Measurements from ENCODE around the gene VANGL2.

The VANGL2 gene

DNA sequence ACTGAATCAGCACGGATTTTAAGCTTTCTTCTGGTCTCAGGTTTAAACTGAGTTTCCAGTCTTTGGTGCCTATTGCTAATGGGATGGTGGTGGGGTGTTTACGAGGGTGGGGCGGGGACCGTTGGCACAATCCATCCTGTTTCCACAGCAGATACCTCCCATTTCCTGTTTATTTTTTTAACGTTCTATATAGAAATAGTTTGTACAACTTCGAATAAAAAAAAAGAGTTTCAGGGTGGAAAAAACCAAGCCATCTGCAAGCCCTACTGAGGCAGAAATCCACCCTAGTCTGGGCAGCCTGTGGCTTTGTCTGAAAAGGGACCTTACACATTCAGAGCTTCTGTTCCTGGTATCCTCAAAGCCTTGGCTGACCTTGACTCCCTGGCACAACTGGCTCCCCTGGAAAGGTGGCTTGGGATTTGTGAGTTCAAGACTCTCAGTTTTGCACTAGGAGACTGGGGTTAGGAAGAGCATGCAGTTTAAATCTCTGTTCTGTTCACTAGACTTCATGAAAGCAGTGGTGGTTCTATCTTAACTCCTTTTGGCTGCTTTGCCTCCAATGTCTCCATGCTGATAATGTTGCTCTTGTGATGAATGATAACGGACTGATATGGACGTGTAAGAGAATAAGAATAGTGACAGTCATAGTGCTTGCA lies 46.7 kb downstream of the VANGL2 start:
- Histone ChIP-seq H3K4me3 (ENCODE audit: low read length in 2 of 2) (no peak overlapping the region), H4K8ac (ENCODE audit: low read depth, low read length) (no peak overlapping the region), H3K14ac (ENCODE audit: low read length) (no peak overlapping the region), H3K36me3 (replicated peaks in 1 of 2; ENCODE audit: control insufficient read depth in 2 of 2, insufficient read depth in 2 of 2, low read length in 2 of 2) (no peaks in the 10 kb centered on the region), H2AFZ (ENCODE audit: low read length) (no peak overlapping the region), H2BK15ac (ENCODE audit: low read length) (no peak overlapping the region), H3K9me3 (replicated peaks in 1 of 2; ENCODE audit: control insufficient read depth in 2 of 2, insufficient read depth in 1 of 2, low read depth in 1 of 2, low read length in 2 of 2) (no peaks in the 10 kb centered on the region), H3K4ac (ENCODE audit: low read length) (no peak overlapping the region), H3K23ac (ENCODE audit: low read depth, low read length, poor library complexity) (no peak overlapping the region), H3K27me3 (ENCODE audit: control insufficient read depth in 3 of 3, insufficient read depth in 3 of 3, low read depth in 1 of 3, low read length in 3 of 3) (no peaks in the 10 kb centered on the region), H3K79me1 (ENCODE audit: low read depth, low read length) (no peaks in the 10 kb centered on the region), H2BK12ac (ENCODE audit: low read length) (no peak overlapping the region), H2AK5ac (ENCODE audit: low read depth, low read length) (no peak overlapping the region), H3K18ac (ENCODE audit: low read length) (no peak overlapping the region), H3K27ac (replicated peaks; ENCODE audit: low read length) (no peak overlapping the region), H3K4me2 (ENCODE audit: insufficient read depth, low read length, poor library complexity, severe bottlenecking) (no peak overlapping the region), H2BK120ac (ENCODE audit: low read depth, low read length) (no peak overlapping the region), H2BK5ac (ENCODE audit: low read length) (no peak overlapping the region), H3K4me1 (ENCODE audit: control insufficient read depth in 2 of 2, insufficient read depth in 1 of 2, low read depth in 1 of 2, low read length in 2 of 2) (no peaks in the 10 kb centered on the region), H3K9ac (ENCODE audit: low read depth, low read length, poor library complexity) (no peak overlapping the region), H4K91ac (ENCODE audit: low read depth, low read length, poor library complexity) (no peak overlapping the region)
- WGBS, 2 donors (ENCODE audit: extremely low coverage in 2 of 2, insufficient read length in 2 of 2, insufficient replicate concordance in 1 of 2) = no CpG with 5 or more reads among the region's 8 CpGs
- no peak for DNase-seq (ENCODE audit: low spot score)

DNA sequence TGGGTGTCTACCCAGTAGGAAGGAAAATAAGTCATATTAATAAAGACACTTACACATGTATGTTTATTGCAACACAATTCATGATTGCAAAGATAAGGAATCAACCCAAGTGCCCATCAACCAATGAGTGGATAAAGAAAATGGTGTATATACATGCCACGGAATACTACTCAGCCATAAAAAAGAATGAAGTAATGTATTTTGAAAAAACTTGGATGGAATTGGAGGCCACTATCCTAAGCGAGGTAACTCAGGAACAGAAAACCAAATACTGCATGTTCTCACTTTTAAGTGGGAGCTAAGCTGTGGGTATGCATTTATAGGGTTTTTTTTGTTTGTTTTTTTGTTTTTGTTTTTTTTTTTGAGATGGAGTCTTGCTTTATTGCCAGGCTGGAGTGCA lies 49.1 kb downstream of the VANGL2 start:
- no peak overlapping the region for H2BK12ac ChIP-seq (ENCODE audit: low read length)
- DNase-seq (ENCODE audit: low spot score) = no peak
- H4K91ac ChIP-seq (ENCODE audit: low read depth, low read length, poor library complexity) = no peak overlapping the region
- H3K27me3 ChIP-seq (ENCODE audit: control insufficient read depth in 3 of 3, insufficient read depth in 3 of 3, low read depth in 1 of 3, low read length in 3 of 3) = no peaks in the 10 kb centered on the region
- no peak overlapping the region for H2BK15ac ChIP-seq (ENCODE audit: low read length)
- H4K8ac ChIP-seq (ENCODE audit: low read depth, low read length) = no peak overlapping the region
- no peak overlapping the region for H3K14ac ChIP-seq (ENCODE audit: low read length)
- H3K4me3 ChIP-seq (ENCODE audit: low read length in 2 of 2) = no peak overlapping the region
- no peak overlapping the region for H2BK5ac ChIP-seq (ENCODE audit: low read length)
- H3K4me1 ChIP-seq (ENCODE audit: control insufficient read depth in 2 of 2, insufficient read depth in 1 of 2, low read depth in 1 of 2, low read length in 2 of 2) = no peaks in the 10 kb centered on the region
- no CpG with 5 or more reads among the region's 2 CpGs for WGBS, 2 donors (ENCODE audit: extremely low coverage in 2 of 2, insufficient read length in 2 of 2, insufficient replicate concordance in 1 of 2)
- no peak overlapping the region for H3K9ac ChIP-seq (ENCODE audit: low read depth, low read length, poor library complexity)
- no peaks in the 10 kb centered on the region for H3K79me1 ChIP-seq (ENCODE audit: low read depth, low read length)
- H3K18ac ChIP-seq (ENCODE audit: low read length) = no peak overlapping the region
- H3K9me3 ChIP-seq (replicated peaks in 1 of 2; ENCODE audit: control insufficient read depth in 2 of 2, insufficient read depth in 1 of 2, low read depth in 1 of 2, low read length in 2 of 2) = no peaks in the 10 kb centered on the region
- H2BK120ac ChIP-seq (ENCODE audit: low read depth, low read length) = no peak overlapping the region
- H3K27ac ChIP-seq (replicated peaks; ENCODE audit: low read length) = no peak overlapping the region
- no peak overlapping the region for H3K4me2 ChIP-seq (ENCODE audit: insufficient read depth, low read length, poor library complexity, severe bottlenecking)
- no peak overlapping the region for H3K4ac ChIP-seq (ENCODE audit: low read length)
- no peak overlapping the region for H2AK5ac ChIP-seq (ENCODE audit: low read depth, low read length)
- H3K23ac ChIP-seq (ENCODE audit: low read depth, low read length, poor library complexity) = no peak overlapping the region
- H2AFZ ChIP-seq (ENCODE audit: low read length) = no peak overlapping the region
- no peaks in the 10 kb centered on the region for H3K36me3 ChIP-seq (replicated peaks in 1 of 2; ENCODE audit: control insufficient read depth in 2 of 2, insufficient read depth in 2 of 2, low read length in 2 of 2)

DNA sequence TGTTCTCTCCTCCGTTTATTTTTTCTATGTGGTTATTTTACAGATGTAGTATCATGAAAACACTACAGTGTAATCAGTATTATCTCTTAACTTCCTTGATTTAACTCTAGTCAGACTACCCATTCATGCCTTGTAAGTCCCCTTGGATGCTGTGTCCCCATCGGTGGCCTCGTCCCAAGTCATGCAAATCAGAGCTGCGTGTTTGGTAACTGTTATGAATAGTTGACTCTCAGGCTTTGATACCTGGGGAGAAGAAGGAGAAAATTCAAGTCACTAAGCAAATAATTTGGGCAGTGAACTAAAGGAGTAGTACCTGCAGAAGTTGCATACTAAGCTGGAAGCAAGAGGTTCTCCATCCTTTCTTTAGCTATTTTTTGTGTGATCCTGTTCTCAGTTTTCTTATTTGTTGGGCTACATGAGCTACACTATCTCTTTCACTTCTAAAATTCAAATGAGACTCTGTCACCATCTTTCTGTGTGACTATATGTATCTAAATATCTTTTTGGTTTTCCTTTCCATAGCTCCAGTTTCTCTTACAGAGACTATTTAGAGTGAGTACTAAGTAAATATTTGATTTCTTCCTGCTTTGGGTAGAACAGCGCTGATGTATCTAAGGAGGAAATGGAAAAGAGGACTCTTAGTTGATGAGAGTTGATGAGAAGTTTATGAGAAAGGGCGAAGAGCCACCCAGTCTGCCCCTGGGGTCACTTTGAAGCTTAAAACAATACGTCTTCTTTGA lies 50.9 kb downstream of the VANGL2 start:
- 100% methylated on average over 1 of the region's 7 CpGs; no CpG with 5 or more reads in 1 of the 2 donors for WGBS, 2 donors (ENCODE audit: extremely low coverage in 2 of 2, insufficient read length in 2 of 2, insufficient replicate concordance in 1 of 2)

DNA sequence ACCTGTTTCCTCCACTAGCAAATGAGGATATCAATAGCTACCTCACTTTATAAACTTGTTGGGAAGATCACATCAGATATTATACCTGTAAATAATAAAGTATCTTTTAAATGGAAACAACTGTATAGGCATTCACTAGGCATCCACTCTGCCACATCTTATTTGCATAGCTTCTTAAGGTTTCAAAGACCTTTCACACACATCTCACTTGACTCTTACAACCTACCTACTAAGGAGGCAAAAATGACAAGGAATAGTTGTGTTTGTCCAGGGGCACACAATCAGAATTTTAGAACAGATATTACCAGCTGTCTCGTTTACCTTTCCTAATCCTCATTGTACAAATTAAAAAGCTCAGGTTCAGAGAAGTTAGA lies 51.5 kb downstream of the VANGL2 start:
- no peak overlapping the region for H2BK15ac ChIP-seq (ENCODE audit: low read length)
- no peaks in the 10 kb centered on the region for H3K4me1 ChIP-seq (ENCODE audit: control insufficient read depth in 2 of 2, insufficient read depth in 1 of 2, low read depth in 1 of 2, low read length in 2 of 2)
- H3K14ac ChIP-seq (ENCODE audit: low read length) = no peak overlapping the region
- no peak overlapping the region for H3K23ac ChIP-seq (ENCODE audit: low read depth, low read length, poor library complexity)
- H3K27me3 ChIP-seq (ENCODE audit: control insufficient read depth in 3 of 3, insufficient read depth in 3 of 3, low read depth in 1 of 3, low read length in 3 of 3) = no peaks in the 10 kb centered on the region
- no peak overlapping the region for H3K4ac ChIP-seq (ENCODE audit: low read length)
- no peak overlapping the region for H3K4me2 ChIP-seq (ENCODE audit: insufficient read depth, low read length, poor library complexity, severe bottlenecking)
- no peaks in the 10 kb centered on the region for H3K36me3 ChIP-seq (replicated peaks in 1 of 2; ENCODE audit: control insufficient read depth in 2 of 2, insufficient read depth in 2 of 2, low read length in 2 of 2)
- no peak overlapping the region for H3K9ac ChIP-seq (ENCODE audit: low read depth, low read length, poor library complexity)
- H3K79me1 ChIP-seq (ENCODE audit: low read depth, low read length) = no peaks in the 10 kb centered on the region
- WGBS, 2 donors (ENCODE audit: extremely low coverage in 2 of 2, insufficient read length in 2 of 2, insufficient replicate concordance in 1 of 2) = no CpG with 5 or more reads among the region's 1 CpG
- no peak overlapping the region for H3K4me3 ChIP-seq (ENCODE audit: low read length in 2 of 2)
- H2BK12ac ChIP-seq (ENCODE audit: low read length) = no peak overlapping the region
- DNase-seq (ENCODE audit: low spot score) = no peak
- no peak overlapping the region for H2BK5ac ChIP-seq (ENCODE audit: low read length)
- no peak overlapping the region for H2AK5ac ChIP-seq (ENCODE audit: low read depth, low read length)
- no peak overlapping the region for H4K8ac ChIP-seq (ENCODE audit: low read depth, low read length)
- H3K9me3 ChIP-seq (replicated peaks in 1 of 2; ENCODE audit: control insufficient read depth in 2 of 2, insufficient read depth in 1 of 2, low read depth in 1 of 2, low read length in 2 of 2) = no peaks in the 10 kb centered on the region
- no peak overlapping the region for H4K91ac ChIP-seq (ENCODE audit: low read depth, low read length, poor library complexity)
- no peak overlapping the region for H2AFZ ChIP-seq (ENCODE audit: low read length)
- H2BK120ac ChIP-seq (ENCODE audit: low read depth, low read length) = no peak overlapping the region
- no peak overlapping the region for H3K18ac ChIP-seq (ENCODE audit: low read length)
- H3K27ac ChIP-seq (replicated peaks; ENCODE audit: low read length) = no peak overlapping the region

More for the DNA sequence above, 50.9 kb downstream of the VANGL2 start:
- H2BK5ac ChIP-seq (ENCODE audit: low read length) = no peak overlapping the region
- no peak overlapping the region for H3K18ac ChIP-seq (ENCODE audit: low read length)
- no peak overlapping the region for H3K23ac ChIP-seq (ENCODE audit: low read depth, low read length, poor library complexity)
- H4K8ac ChIP-seq (ENCODE audit: low read depth, low read length) = no peak overlapping the region
- no peaks in the 10 kb centered on the region for H3K27me3 ChIP-seq (ENCODE audit: control insufficient read depth in 3 of 3, insufficient read depth in 3 of 3, low read depth in 1 of 3, low read length in 3 of 3)
- no peaks in the 10 kb centered on the region for H3K4me1 ChIP-seq (ENCODE audit: control insufficient read depth in 2 of 2, insufficient read depth in 1 of 2, low read depth in 1 of 2, low read length in 2 of 2)
- H3K79me1 ChIP-seq (ENCODE audit: low read depth, low read length) = no peaks in the 10 kb centered on the region
- H2BK120ac ChIP-seq (ENCODE audit: low read depth, low read length) = no peak overlapping the region
- no peak overlapping the region for H3K14ac ChIP-seq (ENCODE audit: low read length)
- H2AK5ac ChIP-seq (ENCODE audit: low read depth, low read length) = no peak overlapping the region
- H3K9me3 ChIP-seq (replicated peaks in 1 of 2; ENCODE audit: control insufficient read depth in 2 of 2, insufficient read depth in 1 of 2, low read depth in 1 of 2, low read length in 2 of 2) = no peaks in the 10 kb centered on the region
- no peak overlapping the region for H3K4me3 ChIP-seq (ENCODE audit: low read length in 2 of 2)
- no peak overlapping the region for H2AFZ ChIP-seq (ENCODE audit: low read length)
- no peak overlapping the region for H2BK15ac ChIP-seq (ENCODE audit: low read length)
- H3K36me3 ChIP-seq (replicated peaks in 1 of 2; ENCODE audit: control insufficient read depth in 2 of 2, insufficient read depth in 2 of 2, low read length in 2 of 2) = no peaks in the 10 kb centered on the region
- DNase-seq (ENCODE audit: low spot score) = no peak
- H3K9ac ChIP-seq (ENCODE audit: low read depth, low read length, poor library complexity) = no peak overlapping the region
- no peak overlapping the region for H2BK12ac ChIP-seq (ENCODE audit: low read length)
- H3K4ac ChIP-seq (ENCODE audit: low read length) = no peak overlapping the region
- H3K4me2 ChIP-seq (ENCODE audit: insufficient read depth, low read length, poor library complexity, severe bottlenecking) = no peak overlapping the region
- no peak overlapping the region for H4K91ac ChIP-seq (ENCODE audit: low read depth, low read length, poor library complexity)
- no peak overlapping the region for H3K27ac ChIP-seq (replicated peaks; ENCODE audit: low read length)
